ENCODE data around the gene PRRG1.
A peak's percentile ranks its signal among the peaks of the same experiment; 100 is the strongest.
"Not testable (repeated sequence)": the region's sequence is repeated elsewhere in the genome, so short reads cannot be mapped to it uniquely, and the experiment has no call there.

PRRG1 gene

DNA sequence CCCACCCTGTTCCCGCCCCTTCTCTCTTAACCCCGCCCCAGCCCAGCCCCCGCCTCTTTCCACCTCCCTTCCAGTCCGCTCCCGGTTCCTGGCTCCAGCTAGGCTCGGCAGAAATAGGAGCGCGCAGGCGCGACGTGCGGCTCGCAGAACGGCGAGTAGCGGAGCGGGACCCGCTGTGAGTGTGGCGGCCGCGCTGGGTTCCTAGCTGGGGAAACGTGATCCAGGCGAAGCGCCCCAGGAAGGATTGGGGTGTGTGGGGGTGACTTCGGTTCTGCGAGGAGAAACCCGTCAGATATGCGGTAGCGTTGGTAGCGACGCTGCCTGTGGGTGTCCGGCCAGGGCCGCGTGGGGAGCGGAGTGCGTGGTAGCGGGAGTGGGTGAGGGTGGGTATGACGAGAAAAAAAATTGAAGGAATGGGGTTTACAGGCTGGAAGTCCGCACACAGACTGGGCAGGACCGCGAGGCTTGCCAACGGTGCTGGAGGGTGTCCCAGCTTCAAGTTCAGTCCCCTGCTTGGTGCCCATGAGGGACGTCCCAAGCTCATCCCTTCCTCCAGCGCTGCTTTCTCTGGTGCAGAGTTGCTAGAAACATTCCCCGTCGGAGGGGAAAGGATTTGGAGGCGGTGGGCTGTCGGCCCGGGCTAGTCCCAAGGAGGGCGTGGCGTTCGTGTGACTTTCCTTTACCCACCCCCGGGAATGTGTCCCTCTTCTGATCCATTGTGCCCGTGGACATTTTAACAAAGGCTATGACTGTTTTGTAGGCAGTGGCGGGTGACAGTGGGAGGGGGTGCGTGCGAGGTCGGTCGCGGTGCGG is at the start of gene PRRG1:
Gene PRRG1, plus strand, starts transcription at position 144 of the 813 bp plus-strand sequence. CDS start 56,886 bp downstream, outside the sequence.
- peak; percentile 82 for DNase-seq (ENCODE audit: low spot score)

GRCh38 chrX:37302569-37302968 is 46.6 kb upstream of the PRRG1 start:
- DNase-seq (ENCODE audit: low spot score): peak; percentile 4

DNA sequence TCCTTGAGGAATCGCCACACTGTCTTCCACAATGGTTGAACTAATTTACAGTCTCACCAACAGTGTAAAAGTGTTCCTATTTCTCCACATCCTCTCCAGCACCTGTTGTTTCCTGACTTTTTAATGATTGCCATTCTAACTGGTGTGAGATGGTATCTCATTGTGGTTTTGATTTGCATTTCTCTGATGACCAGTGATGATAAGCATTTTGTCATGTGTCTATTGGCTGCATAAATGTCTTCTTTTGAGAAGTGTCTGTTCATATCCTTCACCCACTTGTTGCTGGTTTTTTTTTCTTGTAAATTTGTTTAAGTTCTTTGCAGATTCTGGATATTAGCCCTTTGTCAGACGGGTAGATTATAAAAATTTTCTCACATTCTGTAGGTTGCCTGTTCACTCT is 43.9 kb upstream of the PRRG1 start:
- DNase-seq (ENCODE audit: low spot score): not testable (repeated sequence)

DNA sequence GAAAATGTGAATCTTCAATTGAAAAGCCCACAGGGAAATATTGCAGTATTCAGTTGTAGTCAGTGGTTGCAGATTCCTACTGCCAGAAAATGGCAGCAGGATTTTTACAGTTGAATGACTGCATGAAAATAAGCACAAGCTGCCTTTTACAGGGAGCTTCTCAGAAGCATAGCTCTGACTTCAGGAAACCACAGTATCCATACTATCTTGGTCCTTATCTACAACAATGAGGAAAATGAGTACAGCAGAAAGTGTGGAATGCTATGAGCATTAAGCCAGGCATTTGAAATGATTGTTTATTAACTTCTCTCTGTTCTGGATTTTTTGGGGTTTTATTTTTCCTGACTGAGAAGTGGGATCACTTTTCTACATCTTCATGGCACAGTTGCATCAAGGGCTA is 34.6 kb upstream of the PRRG1 start:
- no peak for DNase-seq (ENCODE audit: low spot score)

GRCh38 chrX:37315511-37316248 is 33.5 kb upstream of the PRRG1 start:
- DNase-seq (ENCODE audit: low spot score): no peak

- no peak for DNase-seq (ENCODE audit: low spot score)
Observed at GRCh38 chrX:37320541-37321203, 28.5 kb upstream of the PRRG1 start.

DNA sequence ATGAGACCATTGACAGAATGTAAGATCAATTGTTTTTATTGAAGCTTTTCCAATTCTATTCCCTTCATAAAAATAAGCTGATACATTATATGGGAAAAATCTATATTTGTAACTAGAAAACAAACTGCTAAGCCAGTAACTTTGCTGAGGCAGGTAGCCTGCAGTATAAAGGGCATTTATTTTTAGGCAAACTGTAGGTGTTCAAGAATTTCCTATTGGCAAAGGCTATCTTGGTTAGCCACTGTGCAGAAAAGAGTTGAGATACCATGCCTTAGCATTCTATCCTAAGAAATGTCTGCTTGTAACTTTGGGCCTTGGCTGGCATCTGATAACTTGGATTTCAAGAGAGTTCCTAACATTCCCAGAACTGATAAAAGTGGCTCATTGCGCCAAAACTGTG is 18.5 kb upstream of the PRRG1 start:
- no peak for DNase-seq (ENCODE audit: low spot score)

GRCh38 chrX:37331546-37331945 is 17.6 kb upstream of the PRRG1 start:
- no peak for DNase-seq (ENCODE audit: low spot score)

GRCh38 chrX:37332055-37332454 is 17.1 kb upstream of the PRRG1 start:
- no peak for DNase-seq (ENCODE audit: low spot score)

GRCh38 chrX:37332987-37333658 is 16.0 kb upstream of the PRRG1 start:
- DNase-seq (ENCODE audit: low spot score): no peak

- peak; percentile 17 for DNase-seq (ENCODE audit: low spot score)
Observed at GRCh38 chrX:37347420-37347819, 1.7 kb upstream of the PRRG1 start.

DNA sequence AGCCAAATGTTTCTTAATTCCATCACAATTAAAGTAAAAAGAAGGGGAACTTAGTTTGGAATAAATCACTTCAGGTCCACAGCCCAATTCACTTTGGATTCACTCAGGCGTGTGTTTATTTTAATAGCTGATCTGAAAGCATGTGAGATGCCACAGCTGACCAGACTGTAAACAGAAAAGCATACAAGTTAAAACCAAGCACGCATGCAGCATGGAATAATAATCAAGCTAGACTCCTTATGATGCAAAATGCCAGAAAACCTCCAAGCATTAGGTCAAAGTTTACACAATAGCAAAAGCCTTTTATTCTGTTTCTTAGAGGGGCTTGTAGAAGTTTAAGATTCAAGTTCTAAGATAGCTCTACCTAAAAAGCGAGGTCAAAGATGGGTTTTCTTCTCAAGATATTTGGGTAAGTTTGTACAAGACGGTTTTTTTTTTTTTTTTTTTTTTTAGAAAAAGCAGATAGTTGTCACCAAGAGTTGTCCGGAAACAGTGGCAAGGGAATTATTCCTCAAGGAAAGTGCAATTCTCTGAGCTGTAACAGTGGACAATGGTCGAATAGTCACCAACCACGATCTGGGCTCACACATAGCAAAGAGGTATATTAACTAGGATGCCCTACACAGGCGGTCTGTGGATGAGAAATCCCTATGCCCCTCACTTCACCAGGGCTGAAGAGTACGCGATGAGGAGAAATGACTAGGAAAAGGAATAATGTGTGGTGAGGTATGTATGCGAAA is 763 bp upstream of the PRRG1 start:
- no peak for DNase-seq (ENCODE audit: low spot score)

DNA sequence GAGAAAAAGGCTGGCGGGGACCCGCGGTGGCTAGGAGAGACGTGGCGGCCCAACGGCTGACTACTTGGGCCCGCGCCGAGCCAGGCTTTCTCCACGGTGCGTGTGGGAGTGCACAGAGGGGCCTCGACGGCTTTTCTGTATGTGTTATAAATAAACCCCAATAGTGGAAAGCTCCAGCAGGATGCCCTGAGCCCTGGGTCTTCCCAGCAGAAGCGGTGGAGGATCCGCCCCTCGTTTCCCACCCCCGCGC is 268 bp upstream of the PRRG1 start:
- DNase-seq (ENCODE audit: low spot score): no peak

DNA sequence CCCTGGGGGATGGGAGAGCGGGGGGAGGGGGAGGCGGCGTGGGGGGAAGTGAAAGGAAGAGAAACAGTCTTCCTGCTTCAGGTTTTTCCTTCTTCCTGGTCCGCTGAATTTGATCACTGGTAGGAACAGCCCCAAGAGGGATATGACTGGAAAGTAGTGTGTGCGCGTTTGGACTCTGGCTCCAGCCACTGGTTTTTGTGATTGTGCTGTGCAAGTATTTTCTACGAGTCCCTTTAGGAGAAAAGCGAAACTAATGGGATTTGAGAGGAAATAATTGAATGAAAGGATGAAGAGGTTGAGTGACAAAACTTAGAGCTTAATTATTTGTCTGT is 836 bp downstream of the PRRG1 start:
- no peak for DNase-seq (ENCODE audit: low spot score)

GRCh38 chrX:37353646-37354045 is 4.5 kb downstream of the PRRG1 start:
- DNase-seq (ENCODE audit: low spot score): no peak

DNA sequence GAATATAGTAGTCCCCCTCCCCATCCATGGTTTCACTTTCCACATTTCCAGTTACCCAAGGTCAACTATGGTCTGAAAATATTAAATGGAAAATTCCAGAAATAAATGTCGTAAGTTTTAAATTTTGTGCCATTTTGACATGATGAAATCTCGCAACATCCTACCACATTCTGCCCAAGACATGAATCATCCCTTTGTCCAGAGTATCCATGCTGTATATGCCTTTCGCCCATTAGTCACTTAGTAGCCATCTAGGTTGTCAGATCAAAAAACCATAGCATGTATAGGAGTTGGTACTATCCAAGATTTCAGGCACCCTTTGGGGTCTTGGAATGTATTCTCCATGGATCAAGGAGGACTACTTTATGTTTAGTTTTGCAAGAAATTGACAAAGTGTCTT is 8.3 kb downstream of the PRRG1 start:
- no peak for DNase-seq (ENCODE audit: low spot score)

- DNase-seq (ENCODE audit: low spot score): no peak
Observed at GRCh38 chrX:37361596-37361995, 12.4 kb downstream of the PRRG1 start.

- DNase-seq (ENCODE audit: low spot score): no peak
Observed at GRCh38 chrX:37364666-37365065, 15.5 kb downstream of the PRRG1 start.

- no peak for DNase-seq (ENCODE audit: low spot score)
Observed at GRCh38 chrX:37367946-37368345, 18.8 kb downstream of the PRRG1 start.

DNA sequence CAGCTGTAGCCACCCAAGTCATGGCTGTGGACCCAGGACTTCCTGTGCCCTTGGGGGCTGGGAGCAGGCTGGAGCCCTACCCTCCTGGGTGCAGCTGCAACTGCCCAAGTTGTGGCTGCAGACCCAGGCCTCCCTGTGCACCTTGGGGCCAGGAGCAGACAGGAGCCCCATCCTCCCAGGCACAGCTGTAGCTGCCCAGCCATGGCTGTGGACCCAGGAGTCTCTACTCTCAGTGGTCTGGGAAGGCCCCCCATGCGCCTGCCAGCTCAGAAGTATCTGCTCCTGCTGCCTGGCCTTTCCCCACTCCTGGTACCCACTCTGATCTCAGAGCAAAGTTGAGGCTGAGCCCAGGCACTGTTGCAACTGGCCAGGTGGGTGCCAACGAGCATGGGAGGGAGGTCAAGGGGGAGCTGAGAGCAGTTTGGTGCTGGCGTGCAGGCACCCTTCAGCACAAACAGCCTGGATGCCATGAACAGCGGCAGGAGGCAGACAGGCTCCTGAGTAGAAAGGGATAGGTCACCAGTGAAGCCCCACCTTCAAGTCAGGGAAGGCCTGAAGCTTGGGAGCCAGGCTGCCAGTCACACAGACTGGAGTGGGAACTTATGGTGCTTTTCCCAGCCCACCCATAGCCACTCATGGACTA is 21.5 kb downstream of the PRRG1 start:
- no peak for DNase-seq (ENCODE audit: low spot score)

GRCh38 chrX:37371578-37371991 is 22.4 kb downstream of the PRRG1 start:
- no peak for DNase-seq (ENCODE audit: low spot score)

- DNase-seq (ENCODE audit: low spot score): no peak
Observed at GRCh38 chrX:37378404-37378803, 29.2 kb downstream of the PRRG1 start.

All from AG08395 (cell line).